GM12865 (cell line): ENCODE results near the gene PLCL2.

Experiments
- DNase-seq: peaks from one replicate; pipeline ENCODE4 v3.0.0; 2010; ENCODE audit warnings: low read depth
- H3K4me3 ChIP-seq: 2 replicates; pipeline ENCODE4 v1.5.1; 2011; ENCODE audit warnings: mild to moderate bottlenecking, low read depth, low read length, control low read depth
- CTCF ChIP-seq: IDR thresholded peaks from 2 replicates; pipeline ENCODE4 v1.5.1; 2011; ENCODE audit warnings: low read length, control low read depth, low read depth, inconsistent platforms; ENCODE audit not compliant: insufficient read depth; ENCODE audit errors: missing control alignments

The PLCL2 gene

GRCh38 chr3:16884084-16884747, 539 bp upstream of the PLCL2 start:
- H3K4me3 ChIP-seq, result peak overlapping the region; percentile 72
- TF ChIP-seq CTCF, result peak; percentile 69
- DNase-seq, result peak; percentile 87

- peak; percentile 66 for DNase-seq
Measured at GRCh38 chr3:16885593-16886302, 993 bp downstream of the PLCL2 start.

GRCh38 chr3:16886303-16886683, 1.5 kb downstream of the PLCL2 start:
- no peak for DNase-seq
- peak overlapping the region; percentile 94 for H3K4me3 ChIP-seq
- no peak for TF ChIP-seq CTCF

More at GRCh38 chr3:16885593-16886302, 993 bp downstream of the PLCL2 start:
- TF ChIP-seq CTCF, result no peak
- peak overlapping the region; percentile 94 for H3K4me3 ChIP-seq

- DNase-seq, result no peak
- TF ChIP-seq CTCF, result no peak
- peak overlapping the region; percentile 94 for H3K4me3 ChIP-seq
Measured at GRCh38 chr3:16887130-16887529, 2.4 kb downstream of the PLCL2 start.

GRCh38 chr3:16888356-16888755, 3.6 kb downstream of the PLCL2 start:
- TF ChIP-seq CTCF, result no peak
- DNase-seq, result no peak
- peak overlapping the region; percentile 94 for H3K4me3 ChIP-seq

- TF ChIP-seq CTCF, result no peak
Measured at GRCh38 chr3:16888785-16889607, 4.2 kb downstream of the PLCL2 start.

More at GRCh38 chr3:16888785-16889607, 4.2 kb downstream of the PLCL2 start:
- DNase-seq, result peak; percentile 78
- H3K4me3 ChIP-seq, result peak overlapping the region; percentile 94
